Left lobe of liver (tissue), 2 donors: ENCODE results near the gene ZP1. TPM values are rescaled to one million over a fixed set of nuclear protein-coding genes. Genes with fewer than 3 reads are reported as not detected.
"Not testable (repeated sequence)": the region's sequence is repeated elsewhere in the genome, so short reads cannot be mapped to it uniquely, and the experiment has no call there.

Source experiments
- ATAC-seq: fragments of 200-7000 bp; cut with Tn5 transposase; one replicate; pipeline ENCODE4 v1.9.1; 2020; ENCODE audit warnings: mild to moderate bottlenecking, moderate library complexity
- DNase-seq: peaks from one replicate; pipeline ENCODE4 v3.0.0-alpha.2; 2020; ENCODE audit warnings: low spot score
- total RNA-seq: library from RNA; stranded (reverse); gene quantifications from one replicate; pipeline ENCODE4 v1.2.1, GENCODE V29; 2021
- donor health status: DM: no; HTN: no; CAD: no; lungs with moderate emphysema.
- donor health status: DM: no; HTN: yes; CAD: no.

The ZP1 gene, protein sequence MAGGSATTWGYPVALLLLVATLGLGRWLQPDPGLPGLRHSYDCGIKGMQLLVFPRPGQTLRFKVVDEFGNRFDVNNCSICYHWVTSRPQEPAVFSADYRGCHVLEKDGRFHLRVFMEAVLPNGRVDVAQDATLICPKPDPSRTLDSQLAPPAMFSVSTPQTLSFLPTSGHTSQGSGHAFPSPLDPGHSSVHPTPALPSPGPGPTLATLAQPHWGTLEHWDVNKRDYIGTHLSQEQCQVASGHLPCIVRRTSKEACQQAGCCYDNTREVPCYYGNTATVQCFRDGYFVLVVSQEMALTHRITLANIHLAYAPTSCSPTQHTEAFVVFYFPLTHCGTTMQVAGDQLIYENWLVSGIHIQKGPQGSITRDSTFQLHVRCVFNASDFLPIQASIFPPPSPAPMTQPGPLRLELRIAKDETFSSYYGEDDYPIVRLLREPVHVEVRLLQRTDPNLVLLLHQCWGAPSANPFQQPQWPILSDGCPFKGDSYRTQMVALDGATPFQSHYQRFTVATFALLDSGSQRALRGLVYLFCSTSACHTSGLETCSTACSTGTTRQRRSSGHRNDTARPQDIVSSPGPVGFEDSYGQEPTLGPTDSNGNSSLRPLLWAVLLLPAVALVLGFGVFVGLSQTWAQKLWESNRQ
- total RNA-seq, result not detected

GRCh38 chr11:60866911-60867870, at the start of gene ZP1:
Gene ZP1, plus strand, starts transcription at chr11:60867542. Its CDS starts 20 bp downstream, at chr11:60867562.
- ATAC-seq (no peak), DNase-seq (no peak)

GRCh38 chr11:60818057-60818456, 49.3 kb upstream of the ZP1 start:
- no peak for DNase-seq
- ATAC-seq, result no peak

DNA sequence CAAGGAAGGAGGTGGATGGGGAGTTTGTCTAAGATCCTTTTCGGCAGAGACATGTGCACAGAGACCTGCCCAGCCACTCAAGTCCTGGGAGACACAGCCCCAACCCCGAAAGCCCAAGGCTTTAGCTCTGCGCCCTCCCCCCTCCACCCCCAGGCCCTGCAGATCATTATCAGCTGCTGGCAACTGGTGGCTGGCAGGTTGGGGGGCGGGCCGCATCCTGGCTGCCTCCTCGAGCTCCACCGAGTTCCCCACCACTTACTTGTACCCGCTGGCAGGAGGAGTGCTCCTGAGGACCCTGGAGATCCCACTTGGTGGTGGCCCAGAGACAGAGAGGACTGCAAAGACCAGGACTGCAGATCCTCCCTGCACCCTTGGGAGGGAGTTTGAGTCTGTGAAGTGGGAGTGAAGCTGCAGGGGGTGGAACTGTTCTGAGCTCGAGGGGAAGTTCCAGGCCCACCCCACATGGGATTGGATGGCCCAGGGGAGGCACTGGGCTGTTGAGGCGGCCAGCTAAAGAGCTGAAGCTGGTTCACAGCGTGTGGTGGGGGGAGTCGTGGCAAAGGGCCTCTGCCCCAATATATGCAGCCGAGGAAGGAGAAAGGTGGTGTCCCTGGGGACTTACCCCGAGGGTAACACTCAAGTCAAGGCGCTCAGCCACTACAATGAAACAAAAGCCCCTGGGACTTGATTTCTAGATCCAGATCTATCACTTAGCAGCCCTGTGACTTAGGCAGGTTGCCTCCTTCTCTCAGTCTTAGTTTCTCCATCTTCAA, 45.3 kb upstream of the ZP1 start:
- no peak for ATAC-seq
- no peak for DNase-seq

DNA sequence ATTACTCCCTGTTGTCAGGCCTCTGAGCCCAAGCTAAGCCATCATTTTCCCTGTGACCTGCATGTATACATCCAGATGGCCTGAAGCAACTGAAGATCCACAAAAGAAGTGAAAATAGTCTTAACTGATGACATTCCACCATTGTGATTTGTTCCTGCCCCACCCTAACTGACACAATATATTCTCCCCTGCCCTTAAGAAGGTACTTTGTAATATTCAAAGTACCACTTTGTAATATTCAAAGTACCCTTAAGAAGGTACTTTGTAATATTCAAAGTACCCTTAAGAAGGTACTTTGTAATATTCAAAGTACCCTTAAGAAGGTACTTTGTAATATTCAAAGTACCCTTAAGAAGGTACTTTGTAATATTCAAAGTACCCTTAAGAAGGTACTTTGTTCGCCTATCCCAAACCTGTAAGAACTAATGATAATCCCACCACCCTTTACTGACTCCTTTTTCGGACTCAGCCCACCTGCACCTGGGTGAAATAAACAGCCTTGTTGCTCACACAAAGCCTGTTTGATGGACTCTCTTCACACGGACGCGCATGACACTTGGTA, 43.5 kb upstream of the ZP1 start:
- not testable (repeated sequence) for ATAC-seq

DNA sequence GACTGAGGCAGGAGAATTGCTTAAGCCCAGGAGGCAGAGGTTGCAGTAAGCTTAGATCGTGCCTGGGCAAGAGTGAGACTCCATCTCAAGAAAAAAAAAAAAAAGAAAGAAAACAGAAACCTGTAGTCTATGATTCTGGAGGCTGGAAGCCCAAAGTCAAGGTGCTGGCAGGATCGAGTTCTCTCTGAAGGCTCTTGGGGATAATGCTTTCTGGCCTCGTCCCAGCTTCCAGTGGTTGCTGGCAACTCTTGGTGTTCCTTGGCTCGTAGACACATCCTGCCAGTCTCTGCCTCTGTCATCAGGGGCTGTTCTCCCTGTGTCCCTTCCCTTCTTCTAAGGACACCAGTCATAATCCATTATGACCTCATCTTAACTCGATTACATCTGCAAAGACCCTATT, 42.2 kb upstream of the ZP1 start:
- no peak for ATAC-seq
- no peak for DNase-seq

More for the DNA sequence above, 43.5 kb upstream of the ZP1 start:
- DNase-seq, result not testable (repeated sequence)

DNA sequence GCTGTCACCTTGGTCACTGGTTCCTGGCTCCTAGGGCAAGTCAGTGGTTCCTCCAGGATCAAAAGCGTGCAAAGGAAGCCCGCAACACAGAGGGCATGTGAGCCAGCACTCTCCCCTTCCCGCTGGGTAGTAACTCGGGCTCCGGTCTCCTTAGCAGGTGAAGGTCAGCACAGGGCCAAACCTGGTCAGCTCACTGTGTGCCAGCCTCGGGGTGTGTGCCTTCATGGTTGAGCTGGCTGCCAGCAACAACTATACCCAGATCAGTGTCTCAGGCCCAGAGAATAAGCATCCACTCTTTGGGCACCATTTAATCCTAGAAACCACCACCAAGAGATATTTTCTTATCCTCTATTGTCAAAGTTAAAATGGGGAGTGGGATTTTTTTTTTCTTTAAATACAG, 41.6 kb upstream of the ZP1 start:
- ATAC-seq, result no peak
- DNase-seq, result no peak

DNA sequence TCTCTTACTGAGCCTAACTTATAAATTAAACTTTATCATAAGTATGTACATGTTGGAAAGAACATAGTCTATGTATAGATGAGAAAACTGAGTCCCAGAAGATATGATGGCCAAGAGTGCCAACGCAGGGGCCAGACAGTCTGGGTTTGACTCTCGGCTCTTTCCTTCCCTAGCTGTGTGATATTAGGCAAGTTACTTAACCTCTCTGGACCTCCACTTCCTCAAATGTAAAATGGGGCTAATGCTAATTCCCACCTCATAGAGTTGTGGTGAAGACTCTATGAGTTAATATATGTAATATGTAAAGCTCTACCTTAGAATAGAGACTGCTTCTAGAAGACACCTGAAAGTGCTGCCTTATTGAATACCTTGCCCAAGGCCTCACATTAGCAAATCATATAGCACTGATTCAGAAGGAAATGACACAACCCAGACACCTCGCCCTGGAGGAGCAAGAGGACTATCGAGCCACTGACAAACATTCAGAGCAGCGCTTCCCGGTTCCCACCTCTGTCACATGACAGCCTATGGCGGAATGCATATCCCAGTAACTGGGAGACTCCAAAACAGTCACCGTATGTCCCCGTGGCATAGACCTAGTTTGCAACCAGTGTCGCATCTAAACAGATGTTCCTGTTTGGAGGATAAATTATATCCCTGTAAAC, 36.7 kb upstream of the ZP1 start:
- DNase-seq (no peak), ATAC-seq (peak; percentile 5)

GRCh38 chr11:60831143-60831500, 36.2 kb upstream of the ZP1 start:
- peak; percentile 99 for ATAC-seq
- peak; percentile 84 for DNase-seq

DNA sequence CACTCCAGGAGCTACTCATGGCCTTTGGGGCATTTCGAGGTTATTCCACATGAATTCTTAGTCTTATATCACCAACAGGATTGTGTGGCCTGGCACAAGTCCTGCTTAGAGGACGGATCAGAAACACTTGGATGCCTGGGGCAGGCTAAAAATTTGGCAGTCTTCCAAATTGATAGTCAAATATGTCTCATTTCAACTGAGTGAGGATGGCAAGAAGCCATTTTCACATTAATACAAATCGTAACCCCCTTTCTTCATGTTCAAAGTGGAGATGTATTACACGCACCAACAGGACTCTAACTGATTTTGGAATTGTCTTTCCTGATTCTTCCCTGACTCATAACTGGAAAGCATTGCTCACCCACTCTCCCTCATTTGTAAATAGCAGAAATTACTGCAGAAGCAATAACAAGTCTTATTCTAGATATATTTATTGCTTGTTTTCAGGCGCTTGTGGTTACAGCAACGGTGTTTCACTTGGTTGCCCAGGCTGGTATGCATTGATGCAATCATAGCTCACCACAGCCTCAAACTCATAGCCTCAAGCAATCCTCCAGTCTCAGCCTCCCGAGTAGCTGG, 35.8 kb upstream of the ZP1 start:
- ATAC-seq, result no peak
- no peak for DNase-seq

DNA sequence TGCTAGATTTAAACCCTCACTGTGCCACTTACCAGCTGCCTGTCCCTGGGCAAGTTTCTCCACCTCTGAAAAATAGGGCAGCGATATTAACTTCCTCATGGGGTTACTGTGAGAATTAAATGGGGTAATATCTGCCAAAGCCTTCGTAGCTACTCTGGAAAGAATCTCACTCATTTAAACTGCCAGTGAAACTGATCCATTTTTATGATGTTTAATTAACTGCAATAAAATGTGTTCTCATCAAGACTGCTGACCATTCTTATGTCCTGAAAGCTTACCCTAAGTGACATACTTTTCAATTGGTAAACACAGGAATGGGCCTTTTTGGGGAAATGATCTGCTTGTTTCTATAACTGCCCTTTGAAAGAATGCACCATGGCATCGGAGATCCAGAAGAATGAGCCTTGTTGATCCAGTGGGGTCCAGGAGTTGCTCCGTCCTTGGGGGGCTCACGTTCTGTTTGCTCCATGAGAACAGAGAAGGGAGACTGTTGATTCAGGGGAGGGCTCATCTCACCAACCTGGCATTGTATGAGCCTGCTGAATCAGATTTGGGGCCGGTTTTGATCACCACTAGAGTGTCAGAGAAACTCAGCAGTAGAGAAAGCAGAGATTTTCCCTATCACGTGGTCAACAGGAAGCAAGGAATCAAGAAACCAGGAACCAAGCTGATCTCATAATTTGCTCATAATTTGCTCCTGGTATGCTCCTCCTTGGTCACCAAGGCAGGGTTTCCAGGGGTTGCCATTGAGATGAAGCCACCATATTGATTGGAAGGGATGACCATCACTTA, 32.4 kb upstream of the ZP1 start:
- DNase-seq (no peak), ATAC-seq (no peak)

DNA sequence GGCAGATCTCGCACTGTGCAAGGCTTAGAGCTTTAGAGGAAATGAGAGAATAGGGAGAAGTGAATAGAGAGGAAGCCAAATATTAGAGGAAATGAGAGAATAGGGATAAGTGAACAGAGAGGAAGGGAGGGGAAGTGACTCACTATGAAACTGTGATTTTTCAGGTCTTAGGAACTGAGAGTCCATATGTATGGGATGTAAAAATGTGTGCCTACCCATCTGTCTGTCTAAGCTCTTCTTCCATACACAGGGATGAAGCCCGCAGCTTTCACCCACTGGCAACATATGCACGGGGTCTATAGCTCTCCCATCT, 31.9 kb upstream of the ZP1 start:
- no peak for DNase-seq

DNA sequence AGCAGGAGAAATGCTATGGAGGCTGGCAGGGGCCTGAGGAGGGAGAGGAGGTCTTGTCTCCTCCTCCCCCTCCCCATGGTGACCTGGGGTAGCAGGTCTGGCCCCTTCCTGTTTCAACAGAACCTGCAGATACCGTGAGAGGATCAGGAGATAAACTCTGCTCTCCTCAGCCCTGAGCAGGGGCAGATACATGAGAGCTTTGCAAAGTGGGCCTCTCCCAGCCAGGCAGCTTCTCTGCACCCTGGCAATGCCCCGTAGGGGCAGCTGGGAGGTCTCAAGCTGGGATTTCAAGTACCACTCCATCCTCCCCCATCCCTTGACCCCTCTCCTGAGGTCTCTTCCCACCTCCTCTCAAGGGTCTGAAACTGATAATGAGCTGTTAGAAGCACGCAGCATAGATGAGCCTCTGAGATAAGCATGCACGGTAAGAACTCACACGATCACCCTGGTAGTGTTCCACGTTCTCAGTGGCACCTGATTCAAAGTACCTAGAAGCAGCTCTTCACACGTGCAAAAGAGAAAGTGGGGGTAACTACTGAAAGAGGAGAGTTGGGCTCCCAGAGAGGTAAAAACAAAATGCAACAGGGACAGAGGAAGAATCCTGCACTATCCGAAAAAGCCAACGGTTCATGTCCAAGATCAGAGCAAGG, 30.4 kb upstream of the ZP1 start:
- no peak for ATAC-seq
- DNase-seq, result no peak

More for the DNA sequence above, 31.9 kb upstream of the ZP1 start:
- no peak for ATAC-seq

DNA sequence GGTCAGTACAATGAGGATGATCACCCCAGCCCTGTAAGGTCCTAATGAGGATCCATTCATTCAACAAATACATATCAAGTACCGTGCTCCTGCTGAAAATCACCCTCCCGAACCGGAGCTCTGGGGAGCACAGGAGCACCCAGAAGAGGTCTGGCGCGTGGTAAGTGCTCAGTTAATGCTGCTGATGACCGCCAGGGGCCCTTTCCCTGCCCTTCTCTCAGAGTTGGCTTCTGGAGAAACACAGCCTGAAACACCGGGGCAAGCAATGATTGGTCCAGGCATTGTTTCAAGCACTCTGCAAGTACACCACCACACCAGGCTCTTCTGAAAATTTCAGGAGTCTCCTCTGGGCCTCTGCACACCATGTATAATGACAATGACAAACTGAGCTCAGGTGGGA, 29.2 kb upstream of the ZP1 start:
- ATAC-seq (no peak), DNase-seq (no peak)

GRCh38 chr11:60840470-60841430, 26.6 kb upstream of the ZP1 start:
- no peak for ATAC-seq
- no peak for DNase-seq

DNA sequence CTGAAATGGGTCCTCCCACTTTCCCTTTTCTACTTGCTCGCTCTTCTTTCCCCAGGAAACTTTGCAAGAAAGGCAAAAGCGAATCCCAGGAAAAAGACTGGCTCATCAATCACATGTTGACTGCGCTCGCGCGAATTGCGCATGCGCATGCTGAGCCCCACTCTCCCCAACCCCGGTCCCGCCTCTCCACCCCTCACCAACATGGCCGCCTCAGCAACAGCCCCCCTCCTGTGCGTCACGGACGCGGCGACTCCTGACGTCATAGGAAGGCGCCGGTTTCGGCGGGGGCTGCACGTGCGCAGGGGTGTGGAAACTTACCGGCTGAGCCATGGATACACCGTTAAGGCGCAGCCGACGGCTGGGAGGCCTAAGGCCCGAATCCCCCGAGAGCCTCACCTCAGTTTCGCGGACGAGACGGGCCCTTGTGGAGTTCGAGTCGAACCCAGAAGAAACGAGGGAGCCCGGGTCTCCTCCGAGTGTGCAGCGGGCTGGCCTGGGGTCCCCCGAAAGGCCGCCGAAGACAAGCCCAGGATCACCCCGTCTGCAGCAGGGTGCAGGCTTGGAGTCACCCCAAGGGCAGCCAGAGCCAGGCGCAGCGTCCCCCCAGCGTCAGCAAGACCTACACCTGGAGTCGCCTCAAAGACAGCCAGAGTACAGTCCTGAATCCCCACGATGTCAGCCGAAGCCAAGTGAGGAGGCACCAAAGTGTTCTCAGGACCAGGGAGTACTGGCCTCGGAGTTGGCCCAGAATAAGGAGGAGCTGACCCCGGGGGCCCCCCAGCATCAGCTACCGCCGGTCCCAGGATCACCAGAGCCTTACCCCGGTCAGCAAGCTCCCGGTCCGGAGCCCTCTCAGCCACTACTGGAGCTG, 25.3 kb upstream of the ZP1 start, which contains the start of gene CCDC86:
CCDC86 (plus strand) TSS at position 317 of the 871 bp plus-strand sequence; CDS start at position 329, 12 bp downstream.
- peak; percentile 95 for DNase-seq
- ATAC-seq, result peak; percentile 95
